Neural cell (in vitro differentiated cells): ENCODE data around the gene TLE3. TPM values are rescaled to one million over a fixed set of nuclear protein-coding genes. Genes with fewer than 3 reads are reported as not detected.

Source experiments
- H2AFZ ChIP-seq: fragments of 200-600, 300-800 bp; sonication (generic), shearing (Covaris generic); 2 replicates; pipeline ENCODE4 v1.6.0; 2014; ENCODE audit warnings: low read depth, mild to moderate bottlenecking, antibody characterized with exemption, low read length, moderate library complexity
- H3F3A ChIP-seq: fragments of 200-600 bp; shearing (Covaris generic); 2 replicates; pipeline ENCODE4 v1.6.1; 2016; ENCODE audit warnings: mild to moderate bottlenecking, moderate library complexity, mixed read lengths, antibody characterized with exemption, low read length; ENCODE audit not compliant: insufficient read depth, poor library complexity, severe bottlenecking
- H3K27ac ChIP-seq: fragments of 200-600, 300-800 bp; sonication (generic), shearing (Covaris generic); 2 replicates; pipeline ENCODE4 v1.5.1; 2014; ENCODE audit warnings: mild to moderate bottlenecking, low read length, moderate library complexity
- H3K27me3 ChIP-seq: fragments of 300-800, 200-600 bp; sonication (generic), shearing (Covaris generic); 2 replicates; pipeline ENCODE4 v1.6.0; 2014; ENCODE audit warnings: mild to moderate bottlenecking, low read depth, low read length, moderate library complexity; ENCODE audit not compliant: insufficient read depth
- H3K36me3 ChIP-seq: fragments of 300-800, 200-600 bp; sonication (generic), shearing (Covaris generic); 2 replicates; pipeline ENCODE4 v1.5.1; 2014; ENCODE audit warnings: mild to moderate bottlenecking, antibody characterized with exemption, low read length, moderate library complexity; ENCODE audit not compliant: insufficient read depth
- H3K4me2 ChIP-seq: fragments of 300-800, 200-600 bp; sonication (generic), shearing (Covaris generic); 2 replicates; pipeline ENCODE4 v1.6.0; 2014; ENCODE audit warnings: mild to moderate bottlenecking, low read length
- H3K4me3 ChIP-seq: fragments of 300-800, 200-600 bp; sonication (generic), shearing (Covaris generic); 2 replicates; pipeline ENCODE4 v1.5.1; 2014; ENCODE audit warnings: mild to moderate bottlenecking, low read length, moderate library complexity
- H3K79me2 ChIP-seq: fragments of 200-600 bp; shearing (Covaris generic); replicated peaks from 2 replicates; pipeline ENCODE4 v1.6.0; 2014; ENCODE audit warnings: mild to moderate bottlenecking, low read length, moderate library complexity; ENCODE audit not compliant: insufficient read depth
- H3K9ac ChIP-seq: fragments of 300-800, 200-600 bp; sonication (generic), shearing (Covaris generic); 2 replicates; pipeline ENCODE4 v1.6.1; 2016; ENCODE audit warnings: mild to moderate bottlenecking, low read length, mixed read lengths
- H3K9me2 ChIP-seq: fragments of 200-600 bp; shearing (Covaris generic); 2 replicates; pipeline ENCODE4 v1.6.1; 2016; ENCODE audit warnings: mild to moderate bottlenecking, low read length, mixed read lengths; ENCODE audit not compliant: insufficient read depth
- H3K9me3 ChIP-seq: fragments of 200-600, 300-800 bp; sonication (generic), shearing (Covaris generic); 2 replicates; pipeline ENCODE4 v1.6.1; 2016; ENCODE audit warnings: mild to moderate bottlenecking, mixed run types, low read length, moderate library complexity, mixed read lengths
- H4K20me1 ChIP-seq: fragments of 200-600 bp; shearing (Covaris generic); 2 replicates; pipeline ENCODE4 v1.6.1; 2016; ENCODE audit warnings: mild to moderate bottlenecking, mixed run types; ENCODE audit not compliant: insufficient read depth
- CTCF ChIP-seq: fragments of 450-650 bp; IDR thresholded peaks from 2 replicates; pipeline ENCODE4 v1.5.1; 2014; ENCODE audit warnings: antibody characterized with exemption, mild to moderate bottlenecking, moderate library complexity; ENCODE audit not compliant: poor library complexity, severe bottlenecking
- EP300 ChIP-seq: fragments of 450-650 bp; conservative IDR thresholded peaks from 2 replicates; pipeline ENCODE4 v1.6.1; 2014; ENCODE audit warnings: antibody characterized with exemption, mild to moderate bottlenecking, moderate library complexity; ENCODE audit not compliant: poor library complexity, severe bottlenecking
- EZH2 ChIP-seq: fragments of 200-600, 300-800 bp; shearing (Covaris generic), sonication (generic); IDR thresholded peaks from 2 replicates; pipeline ENCODE4 v1.6.1; 2014; ENCODE audit warnings: antibody characterized with exemption, low read length, borderline replicate concordance, mild to moderate bottlenecking; ENCODE audit not compliant: insufficient read depth, poor library complexity, severe bottlenecking
- MXI1 ChIP-seq: fragments of 450-650 bp; conservative IDR thresholded peaks from 2 replicates; pipeline ENCODE4 v1.6.1; 2014; ENCODE audit warnings: antibody characterized with exemption, mild to moderate bottlenecking; ENCODE audit not compliant: poor library complexity, severe bottlenecking
- POLR2AphosphoS5 ChIP-seq: IDR thresholded peaks from 2 replicates; pipeline ENCODE4 v1.6.1; 2012
- REST ChIP-seq: IDR thresholded peaks from 2 replicates; pipeline ENCODE4 v1.6.1; 2012; ENCODE audit warnings: borderline replicate concordance
- SMC3 ChIP-seq: fragments of 450-650 bp; conservative IDR thresholded peaks from 2 replicates; pipeline ENCODE4 v1.6.1; 2014; ENCODE audit warnings: antibody characterized with exemption, mild to moderate bottlenecking, moderate library complexity; ENCODE audit not compliant: poor library complexity
- TAF1 ChIP-seq: IDR thresholded peaks from 2 replicates; pipeline ENCODE4 v1.6.1; 2012; ENCODE audit warnings: low read depth
- polyA plus RNA-seq: library from polyadenylated mRNA; depleted of rRNA; stranded (reverse); fragments of >200 nt; gene quantifications from 2 replicates; pipeline ENCODE4 v1.2.3, GENCODE V29; 2014

The TLE3 gene
- polyA plus RNA-seq, 1 donor from 2014 or later = 27.6 TPM

GRCh38 chr15:70033529-70034140 lies 64.1 kb downstream of the TLE3 start:
- no peak for TF ChIP-seq EZH2
- no peak for TF ChIP-seq TAF1
- no peak for TF ChIP-seq REST
- no peak for TF ChIP-seq POLR2AphosphoS5
- TF ChIP-seq MXI1 = no peak
- no peak for TF ChIP-seq EP300
- Histone ChIP-seq H3F3A (no peaks in the 10 kb centered on the region), H3K9me2 (no peaks in the 10 kb centered on the region), H3K36me3 (no peaks in the 10 kb centered on the region), H3K79me2 (no peaks in the 10 kb centered on the region), H3K4me3 (no peak overlapping the region), H3K9ac (no peak overlapping the region), H3K4me2 (no peak overlapping the region), H3K27ac (no peak overlapping the region), H3K27me3 (no peaks in the 10 kb centered on the region), H4K20me1 (no peaks in the 10 kb centered on the region), H3K9me3 (no peaks in the 10 kb centered on the region), H2AFZ (no peak overlapping the region)

- Histone ChIP-seq H3K79me2 (no peaks in the 10 kb centered on the region), H3K4me2 (no peak overlapping the region), H3K36me3 (no peaks in the 10 kb centered on the region), H4K20me1 (no peaks in the 10 kb centered on the region), H3K27me3 (no peaks in the 10 kb centered on the region), H3F3A (no peaks in the 10 kb centered on the region), H2AFZ (no peak overlapping the region), H3K27ac (no peak overlapping the region), H3K4me3 (no peak overlapping the region), H3K9ac (no peak overlapping the region), H3K9me3 (no peaks in the 10 kb centered on the region), H3K9me2 (no peaks in the 10 kb centered on the region)
- TF ChIP-seq CTCF = no peak
- TF ChIP-seq EP300 = no peak
- TF ChIP-seq REST = no peak
- no peak for TF ChIP-seq SMC3
These were observed 64.6 kb downstream of the TLE3 start for GRCh38 chr15:70033109-70033508.
